Measurements from ENCODE around the gene RBM10. TPM values are rescaled to one million over a fixed set of nuclear protein-coding genes. Genes with fewer than 3 reads are reported as not detected.
"Not testable (repeated sequence)": the region's sequence is repeated elsewhere in the genome, so short reads cannot be mapped to it uniquely, and the experiment has no call there.

The RBM10 gene
- 27.8 TPM for total RNA-seq
- long read RNA-seq, transcript RBM10-203 (24 exons, 3,747 nt), result major isoform, 9 of 60 reads
- long read RNA-seq, partial matches to known transcripts, result 19 of 60 reads
- long read RNA-seq, other reads (novel, unspliced or antisense), result 29 of 60 reads

- peak within 1 kb of the TSS; percentile 97 for H3K27ac ChIP-seq (replicated peaks)
- intact Hi-C loops (cut with micrococcal nuclease), result no loop called here
- H3K9me3 ChIP-seq (replicated peaks), result no peaks in the 10 kb centered on the region
- peaks cover 5% of the 10 kb centered on the region for H3K36me3 ChIP-seq
- H3K27me3 ChIP-seq (ENCODE audit: low read depth), result no peaks in the 10 kb centered on the region
- peak; percentile 78 for TF ChIP-seq CTCF (IDR thresholded peaks at IDR 0.05; ENCODE audit: borderline replicate concordance)
- H3K4me1 ChIP-seq, result peaks cover 35% of the 10 kb centered on the region
- peak within 1 kb of the TSS; percentile 78 for H3K4me3 ChIP-seq
- DNase-seq, result peak; percentile 93
Observed at GRCh38 chrX:47144626-47145394, at the start of gene RBM10, which contains the start of gene NDUFB11. Gene RBM10, plus strand, starts transcription at chrX:47145221. Its CDS starts 2,261 bp downstream, at chrX:47147482. Gene NDUFB11, minus strand, starts transcription at chrX:47144702. Its CDS starts 23 bp downstream, at chrX:47144679.

- intact Hi-C loops (cut with micrococcal nuclease), result no loop called here
- H3K4me1 ChIP-seq, result no peaks in the 10 kb centered on the region
- H3K9me3 ChIP-seq (replicated peaks), result no peaks in the 10 kb centered on the region
- H3K4me3 ChIP-seq, result no peak overlapping the region
- no peak for DNase-seq
- H3K27me3 ChIP-seq (ENCODE audit: low read depth), result no peaks in the 10 kb centered on the region
- no peak overlapping the region for H3K27ac ChIP-seq (replicated peaks)
- H3K36me3 ChIP-seq, result no peaks in the 10 kb centered on the region
- no peak for TF ChIP-seq CTCF (IDR thresholded peaks at IDR 0.05; ENCODE audit: borderline replicate concordance)
Observed at GRCh38 chrX:47097018-47097417, 48.0 kb upstream of the RBM10 start.

GRCh38 chrX:47098338-47099094, 46.5 kb upstream of the RBM10 start:
- H3K9me3 ChIP-seq (replicated peaks), result no peaks in the 10 kb centered on the region
- H3K27ac ChIP-seq (replicated peaks), result no peak overlapping the region
- no peaks in the 10 kb centered on the region for H3K4me1 ChIP-seq
- DNase-seq, result no peak
- H3K36me3 ChIP-seq, result no peaks in the 10 kb centered on the region
- intact Hi-C loops (cut with micrococcal nuclease), result no loop called here
- no peak overlapping the region for H3K4me3 ChIP-seq
- TF ChIP-seq CTCF (IDR thresholded peaks at IDR 0.05; ENCODE audit: borderline replicate concordance), result no peak
- H3K27me3 ChIP-seq (ENCODE audit: low read depth), result no peaks in the 10 kb centered on the region

GRCh38 chrX:47101206-47101605, 43.8 kb upstream of the RBM10 start:
- DNase-seq, result no peak
- Histone ChIP-seq H3K27ac (replicated peaks) (no peak overlapping the region), H3K27me3 (ENCODE audit: low read depth) (no peaks in the 10 kb centered on the region), H3K9me3 (replicated peaks) (no peaks in the 10 kb centered on the region), H3K4me1 (no peaks in the 10 kb centered on the region), H3K4me3 (no peak overlapping the region), H3K36me3 (no peaks in the 10 kb centered on the region)
- intact Hi-C loops (cut with micrococcal nuclease), result no loop called here
- no peak for TF ChIP-seq CTCF (IDR thresholded peaks at IDR 0.05; ENCODE audit: borderline replicate concordance)

GRCh38 chrX:47110936-47111615, 33.9 kb upstream of the RBM10 start:
- intact Hi-C loops (cut with micrococcal nuclease); H3K4me3 ChIP-seq; H3K27me3 ChIP-seq (ENCODE audit: low read depth); H3K27ac ChIP-seq (replicated peaks); H3K4me1 ChIP-seq; DNase-seq; H3K9me3 ChIP-seq (replicated peaks); H3K36me3 ChIP-seq: not testable (repeated sequence)
